OCI-LY3 (cell line): Measurements from ENCODE around the gene MRPS18B.

Experiments
- H2AFZ ChIP-seq: fragments of 200-600, 300-600 bp; shearing (Covaris generic); 2 replicates; pipeline ENCODE4 v1.6.0; 2014; ENCODE audit warnings: antibody characterized with exemption, low read depth, low read length
- H3K27ac ChIP-seq: fragments of 200-600, 300-600 bp; sonication (generic); 2 replicates; pipeline ENCODE4 v1.5.1; 2014; ENCODE audit warnings: mild to moderate bottlenecking, low read length, moderate library complexity, mixed read lengths
- H3K27me3 ChIP-seq: fragments of 200-600, 300-600 bp; sonication (generic); 2 replicates; pipeline ENCODE4 v1.6.1; 2014; ENCODE audit warnings: low read depth, low read length, mixed read lengths
- H3K36me3 ChIP-seq: fragments of 200-600, 300-600 bp; sonication (generic); replicated peaks from 2 replicates; pipeline ENCODE3; 2014; ENCODE audit warnings: low read depth, low read length, mixed read lengths
- H3K4me1 ChIP-seq: fragments of 300-600, 200-600 bp; sonication (generic); 2 replicates; pipeline ENCODE4 v1.6.1; 2014; ENCODE audit warnings: low read length, mixed read lengths
- H3K4me2 ChIP-seq: fragments of 200-600, 300-600 bp; sonication (generic); 2 replicates; pipeline ENCODE4 v1.6.1; 2014; ENCODE audit warnings: low read length, mixed read lengths
- H3K4me3 ChIP-seq: fragments of 300-600, 200-600 bp; sonication (generic); 2 replicates; pipeline ENCODE4 v1.5.1; 2014; ENCODE audit warnings: antibody characterized with exemption, mild to moderate bottlenecking, low read length, moderate library complexity
- H3K79me2 ChIP-seq: fragments of 300-600, 200-600 bp; shearing (Covaris generic); 2 replicates; pipeline ENCODE4 v1.6.1; 2014; ENCODE audit warnings: mild to moderate bottlenecking, low read length, mixed read lengths
- H3K9ac ChIP-seq: fragments of 300-600, 200-600 bp; shearing (Covaris generic); 2 replicates; pipeline ENCODE4 v1.6.0; 2014; ENCODE audit warnings: mild to moderate bottlenecking, low read length, moderate library complexity
- H3K9me3 ChIP-seq: fragments of 200-600, 300-600 bp; shearing (Covaris generic); 2 replicates; pipeline ENCODE4 v1.6.1; 2014; ENCODE audit warnings: low read length, mixed read lengths; ENCODE audit not compliant: insufficient read depth
- H4K20me1 ChIP-seq: fragments of 200-600, 300-600 bp; sonication (generic); 2 replicates; pipeline ENCODE4 v1.6.1; 2016; ENCODE audit warnings: low read length, mixed read lengths; ENCODE audit not compliant: insufficient read depth
- CTCF ChIP-seq: fragments of 200-600, 300-600 bp; sonication (generic); IDR thresholded peaks from 2 replicates; pipeline ENCODE4 v1.5.1; 2014; ENCODE audit warnings: antibody characterized with exemption, low read length, low read depth
- EZH2phosphoT487 ChIP-seq: fragments of 200-600 bp; shearing (Covaris generic); IDR thresholded peaks from 2 replicates; pipeline ENCODE4 v1.6.1; 2018; ENCODE audit warnings: antibody characterized with exemption, mixed run types, low read depth

MRPS18B gene

DNA sequence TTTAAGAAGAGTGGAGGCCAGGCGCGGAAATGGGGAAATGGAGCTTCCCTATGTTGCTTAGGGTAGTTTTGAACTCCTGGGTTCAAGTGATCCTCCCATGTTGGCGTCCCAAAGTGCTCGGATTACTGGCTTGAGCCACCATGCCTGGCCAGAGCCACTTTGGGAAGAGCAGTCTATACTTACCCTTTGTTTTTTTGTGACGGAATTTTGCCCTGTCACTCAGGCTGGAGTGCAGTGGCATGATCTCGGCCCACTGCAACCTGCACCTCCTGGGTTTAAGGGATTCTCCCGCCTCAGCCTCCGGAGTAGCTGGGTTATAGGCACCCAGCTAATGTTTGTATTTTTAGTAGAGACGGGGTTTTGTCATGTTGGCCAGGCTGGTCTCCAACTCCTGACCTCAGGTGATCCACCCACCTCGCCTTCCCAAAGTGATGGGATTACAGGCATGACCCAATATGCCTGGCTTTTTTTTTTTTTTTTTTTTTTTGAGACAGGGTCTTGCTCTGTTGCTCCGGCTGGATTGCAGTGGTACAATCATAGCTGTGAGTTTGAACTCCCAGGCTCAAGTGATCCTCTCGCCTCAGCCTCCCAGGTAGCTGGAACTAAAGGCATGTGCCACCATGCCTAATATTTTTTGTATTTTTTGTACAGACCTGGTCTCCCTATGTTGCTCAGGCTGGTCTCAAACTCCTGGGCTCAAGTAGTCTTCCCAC is 18.6 kb upstream of the MRPS18B start:
- Histone ChIP-seq H3K27ac (no peak overlapping the region), H3K4me3 (no peak overlapping the region), H4K20me1 (no peaks in the 10 kb centered on the region; the same call in 1 of the 2 replicates), H2AFZ (no peak overlapping the region), H3K9ac (no peak overlapping the region), H3K36me3 (peaks cover 33% of the 10 kb centered on the region), H3K4me1 (no peaks in the 10 kb centered on the region), H3K27me3 (no peaks in the 10 kb centered on the region), H3K9me3 (no peaks in the 10 kb centered on the region), H3K4me2 (no peak overlapping the region), H3K79me2 (no peaks in the 10 kb centered on the region)
- TF ChIP-seq CTCF = no peak
- no peak for TF ChIP-seq EZH2phosphoT487

- Histone ChIP-seq H3K4me3 (no peak overlapping the region), H2AFZ (no peak overlapping the region), H3K27ac (no peak overlapping the region), H3K9me3 (no peaks in the 10 kb centered on the region), H3K36me3 (peaks cover 40% of the 10 kb centered on the region), H4K20me1 (no peaks in the 10 kb centered on the region; the same call in 1 of the 2 replicates), H3K79me2 (no peaks in the 10 kb centered on the region), H3K4me1 (no peaks in the 10 kb centered on the region), H3K9ac (no peak overlapping the region), H3K27me3 (no peaks in the 10 kb centered on the region), H3K4me2 (no peak overlapping the region)
- no peak for TF ChIP-seq EZH2phosphoT487
- no peak for TF ChIP-seq CTCF
Observed at GRCh38 chr6:30599625-30600324, 17.9 kb upstream of the MRPS18B start.

- H4K20me1 ChIP-seq = no peaks in the 10 kb centered on the region; the same call in 1 of the 2 replicates
- H3K79me2 ChIP-seq = no peaks in the 10 kb centered on the region
- TF ChIP-seq CTCF = no peak
- no peak for TF ChIP-seq EZH2phosphoT487
- H3K4me1 ChIP-seq = no peaks in the 10 kb centered on the region
- H3K9me3 ChIP-seq = no peaks in the 10 kb centered on the region
- H3K27me3 ChIP-seq = no peaks in the 10 kb centered on the region
- H3K36me3 ChIP-seq = peaks cover 46% of the 10 kb centered on the region
- no peak overlapping the region for H3K4me3 ChIP-seq
- no peak overlapping the region for H3K4me2 ChIP-seq
- H2AFZ ChIP-seq = no peak overlapping the region
- H3K27ac ChIP-seq = no peak overlapping the region
- H3K9ac ChIP-seq = no peak overlapping the region
Observed at GRCh38 chr6:30600451-30600961, 17.1 kb upstream of the MRPS18B start.

GRCh38 chr6:30601436-30601814 is 16.2 kb upstream of the MRPS18B start:
- Histone ChIP-seq H2AFZ (no peak overlapping the region), H3K4me2 (no peak overlapping the region), H3K4me3 (no peak overlapping the region), H3K9me3 (no peaks in the 10 kb centered on the region), H3K9ac (no peak overlapping the region), H4K20me1 (no peaks in the 10 kb centered on the region; the same call in 1 of the 2 replicates), H3K79me2 (no peaks in the 10 kb centered on the region), H3K4me1 (no peaks in the 10 kb centered on the region), H3K36me3 (peaks cover 54% of the 10 kb centered on the region), H3K27me3 (no peaks in the 10 kb centered on the region), H3K27ac (no peak overlapping the region)
- no peak for TF ChIP-seq CTCF
- no peak for TF ChIP-seq EZH2phosphoT487
